GM19238 (cell line): ENCODE results near the gene OR6C76.

Source experiments
- DNase-seq: peaks from one replicate; pipeline ENCODE4 v3.0.0; 2011; ENCODE audit warnings: low spot score; ENCODE audit not compliant: insufficient read length

OR6C76 gene

DNA sequence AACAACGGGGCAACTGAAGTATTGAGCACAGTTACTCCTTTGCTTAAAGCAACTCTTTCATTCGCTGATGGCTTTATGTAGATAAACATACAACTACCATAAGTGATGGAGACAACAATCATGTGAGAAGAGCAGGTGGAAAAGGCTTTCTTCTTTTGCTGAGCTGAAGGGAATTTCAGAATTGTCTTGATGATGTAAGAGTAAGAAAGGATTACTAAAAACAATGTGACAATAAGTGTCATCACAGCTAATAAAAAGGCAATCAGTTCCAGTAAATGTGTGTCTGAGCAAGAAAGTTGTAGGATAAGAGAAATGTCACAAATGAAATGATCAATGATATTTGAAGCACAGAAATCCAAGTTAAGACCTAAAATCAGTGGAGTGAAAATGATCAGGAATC, 43.2 kb downstream of the OR6C76 start:
- DNase-seq = no peak

DNA sequence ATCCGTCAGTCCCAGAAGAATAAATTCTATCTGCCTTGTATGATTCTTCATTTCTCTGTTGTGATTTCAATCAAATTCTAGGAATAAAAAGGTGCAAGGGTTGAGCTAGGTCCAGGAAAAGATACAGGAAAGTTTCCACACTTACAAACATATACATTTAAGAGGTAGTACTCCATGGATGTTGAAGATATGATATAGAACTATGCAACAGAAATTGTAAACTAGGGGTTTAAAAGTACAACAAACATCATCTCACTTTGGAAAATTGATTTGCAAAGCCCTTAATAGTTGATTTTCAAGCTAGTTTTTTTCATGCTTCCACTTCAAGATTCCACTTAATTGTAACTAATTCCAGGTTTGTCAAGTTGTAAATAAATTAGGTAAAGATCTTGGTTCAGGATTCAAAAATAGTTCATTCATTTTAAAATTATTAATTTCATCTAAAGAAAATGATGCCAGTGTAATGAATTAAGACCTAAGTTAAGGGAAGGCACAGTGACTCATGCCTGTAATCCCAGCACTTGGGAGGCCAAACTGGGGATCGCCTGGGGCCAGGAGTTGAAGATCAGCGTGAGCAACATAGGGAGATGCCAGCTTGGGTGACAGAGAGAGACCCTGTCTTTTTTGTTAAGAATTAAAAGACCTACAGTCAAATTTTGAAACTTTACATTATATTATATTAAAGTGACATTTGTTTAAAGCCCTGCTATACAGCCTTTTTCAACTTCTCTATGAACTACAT, 44.2 kb downstream of the OR6C76 start, which contains the start of gene OR6C70:
TSS of gene OR6C70 (minus strand) at position 51 of the 742 bp plus-strand sequence. CDS start at position 51, 0 bp downstream.
- DNase-seq = no peak

DNA sequence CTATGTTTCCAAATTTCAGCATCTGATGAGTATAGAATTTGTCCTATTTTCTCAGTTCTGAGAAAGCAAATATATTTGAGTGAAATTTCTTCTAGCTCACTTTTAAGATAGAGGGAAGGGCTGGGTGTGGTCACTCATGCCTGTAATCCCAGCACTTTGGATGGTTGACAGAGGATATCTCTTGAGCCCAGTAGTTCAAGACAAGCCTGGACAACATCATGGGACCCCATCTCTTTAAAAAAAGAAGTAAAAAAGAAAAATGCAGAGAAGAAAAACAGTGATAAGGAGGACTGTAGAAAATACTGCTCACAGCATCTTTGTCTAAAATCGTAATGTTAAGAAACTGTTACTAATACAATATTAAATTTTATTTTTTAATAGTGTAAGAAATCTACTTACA, 46.2 kb downstream of the OR6C76 start:
- DNase-seq = no peak
